Measurements from ENCODE around the gene ELN. TPM values are rescaled to one million over a fixed set of nuclear protein-coding genes. Genes with fewer than 3 reads are reported as not detected.
A peak's percentile ranks its signal among the peaks of the same experiment; 100 is the strongest.

The ELN gene
- total and polyA plus RNA-seq, 2 of the 4 experiments (the other 2 are of a cell fraction): 2.2 to 14.3 TPM

GRCh38 chr7:74068378-74069085 lies 40.6 kb downstream of the ELN start:
- H4K5ac ChIP-seq (ENCODE audit: low read depth, low read length): no peak overlapping the region

More at GRCh38 chr7:74068378-74069085, 40.6 kb downstream of the ELN start:
- intact Hi-C loops (cut with micrococcal nuclease) (loop anchor here (1.0 to 10.0 kb wide), 4 partner anchors 114 to 332 kb away; partner anchors contain the start of gene TMEM270), in situ Hi-C loops (cut with MboI; ENCODE audit: low sequenced_read_pairs) (no loop called here), dilution Hi-C loops (cut with HindIII; ENCODE audit: low sequenced_read_pairs, unreplicated experiment) (no loop called here)
- Histone ChIP-seq H2BK20ac (ENCODE audit: low read depth, low read length) (no peak overlapping the region), H3K9me3 (ENCODE audit: control insufficient read depth, insufficient read depth, low read length) (no peaks in the 10 kb centered on the region), H4K91ac (ENCODE audit: insufficient read depth, low read depth, low read length) (no peak overlapping the region), H3K14ac (replicated peaks; ENCODE audit: low read depth, low read length) (no peak overlapping the region), H3K27ac (ENCODE audit: insufficient read depth, low read length) (no peak overlapping the region), H2BK5ac (ENCODE audit: low read depth, low read length, poor library complexity, severe bottlenecking) (no peak overlapping the region), H3K36me3 (ENCODE audit: control insufficient read depth, insufficient read depth, low read length) (no peaks in the 10 kb centered on the region), H3K79me1 (ENCODE audit: low read depth in 1 of 2, low read length in 2 of 2) (no peaks in the 10 kb centered on the region), H3K56ac (ENCODE audit: extremely low read depth, insufficient read depth, low read length) (no peak overlapping the region), H2BK120ac (ENCODE audit: low read depth, low read length) (no peak overlapping the region), H3K9ac (ENCODE audit: low read depth, low read length) (no peak overlapping the region), H3K23ac (ENCODE audit: low read depth, low read length) (no peak overlapping the region), H3K4me3 (ENCODE audit: insufficient read depth, low read depth, low read length) (no peak overlapping the region), H3K27me3 (ENCODE audit: control insufficient read depth, insufficient read depth, low read length) (no peaks in the 10 kb centered on the region), H4K20me1 (ENCODE audit: insufficient read depth, low read length) (no peaks in the 10 kb centered on the region), H2BK15ac (ENCODE audit: low read depth, low read length) (no peak overlapping the region), H3K4ac (ENCODE audit: low read depth, low read length) (no peak overlapping the region), H3K4me2 (ENCODE audit: low read depth, low read length) (no peak overlapping the region), H3K18ac (ENCODE audit: low read depth, low read length) (no peak overlapping the region), H2AK9ac (replicated peaks; ENCODE audit: low read depth, low read length, poor library complexity) (peak overlapping the region; percentile 95), H4K8ac (ENCODE audit: low read depth in 2 of 2, low read length in 2 of 2) (peak overlapping the region in 1 of 2 experiments; percentile 79; a peak in 1 of 4 replicates), H3K4me1 (ENCODE audit: control insufficient read depth, insufficient read depth, low read length) (no peaks in the 10 kb centered on the region), H2AFZ (replicated peaks; ENCODE audit: low read length, poor library complexity) (peak overlapping the region; percentile 87), H3K9me1 (ENCODE audit: insufficient read depth, low read length) (no peaks in the 10 kb centered on the region), H2AK5ac (ENCODE audit: low read depth, low read length) (peak overlapping the region; percentile 36; the same call in 1 of the 2 replicates)
- WGBS, 2 experiments (ENCODE audit: extremely low coverage in 2 of 2, insufficient read length in 1 of 2): 100% methylated on average over 1 of the region's 20 CpGs; no CpG with 5 or more reads in 1 of the 2 experiments
- ChIA-PET POLR2A (ENCODE audit: unreplicated experiment) (no interaction called here), CTCF (interaction anchor here (1.0 kb wide), 1 partner anchor 38 kb away, joined by 3 read pairs; no protein-coding TSS in a partner anchor)
- ATAC-seq (ENCODE audit: low read depth) (no peak), DNase-seq (no peak)
- BruUV-seq (replicated peaks): no TSS peak
- no peak for TF ChIP-seq RAD21 (IDR thresholded peaks at IDR 0.05; ENCODE audit: low read length)

All from IMR-90 (cell line).